DOHH2 (cell line): ENCODE measurements around the gene HSPB9.

ENCODE experiments used
- EZH2phosphoT487 ChIP-seq: fragments of 200-600 bp; sonication (generic); IDR thresholded peaks from 2 replicates; pipeline ENCODE4 v1.6.1; 2017; ENCODE audit warnings: borderline replicate concordance, mild to moderate bottlenecking, antibody characterized with exemption, low read length, moderate library complexity, mixed read lengths
- TF ChIP-seq, protein P1 (sequence below): fragments of 200-600 bp; sonication (generic); IDR thresholded peaks from one replicate; pipeline ENCODE4 v1.5.1; 2014; ENCODE audit warnings: antibody characterized with exemption, mild to moderate bottlenecking, low read depth, low read length; ENCODE audit not compliant: poor library complexity, severe bottlenecking

DNA sequence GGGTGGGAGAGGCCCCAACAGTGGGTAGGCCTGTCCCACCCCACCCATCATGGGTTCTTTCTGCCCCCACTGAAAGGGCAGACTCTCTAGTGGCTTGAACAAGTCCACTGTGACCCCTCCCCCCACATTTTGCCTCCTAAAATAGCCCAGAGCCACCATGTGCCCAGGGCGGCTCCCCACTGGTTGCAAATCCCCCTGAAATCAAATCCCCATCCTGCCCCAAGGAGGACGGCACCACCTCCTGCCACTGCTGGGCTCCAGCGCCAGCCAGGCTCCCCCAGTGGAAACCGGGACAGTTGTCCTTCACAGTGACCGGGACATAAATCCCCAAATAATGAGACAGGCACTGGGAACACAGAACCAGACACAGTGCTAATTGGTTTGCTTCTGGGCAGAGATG, 44.8 kb upstream of the HSPB9 start:
- TF ChIP-seq, protein P1, sequence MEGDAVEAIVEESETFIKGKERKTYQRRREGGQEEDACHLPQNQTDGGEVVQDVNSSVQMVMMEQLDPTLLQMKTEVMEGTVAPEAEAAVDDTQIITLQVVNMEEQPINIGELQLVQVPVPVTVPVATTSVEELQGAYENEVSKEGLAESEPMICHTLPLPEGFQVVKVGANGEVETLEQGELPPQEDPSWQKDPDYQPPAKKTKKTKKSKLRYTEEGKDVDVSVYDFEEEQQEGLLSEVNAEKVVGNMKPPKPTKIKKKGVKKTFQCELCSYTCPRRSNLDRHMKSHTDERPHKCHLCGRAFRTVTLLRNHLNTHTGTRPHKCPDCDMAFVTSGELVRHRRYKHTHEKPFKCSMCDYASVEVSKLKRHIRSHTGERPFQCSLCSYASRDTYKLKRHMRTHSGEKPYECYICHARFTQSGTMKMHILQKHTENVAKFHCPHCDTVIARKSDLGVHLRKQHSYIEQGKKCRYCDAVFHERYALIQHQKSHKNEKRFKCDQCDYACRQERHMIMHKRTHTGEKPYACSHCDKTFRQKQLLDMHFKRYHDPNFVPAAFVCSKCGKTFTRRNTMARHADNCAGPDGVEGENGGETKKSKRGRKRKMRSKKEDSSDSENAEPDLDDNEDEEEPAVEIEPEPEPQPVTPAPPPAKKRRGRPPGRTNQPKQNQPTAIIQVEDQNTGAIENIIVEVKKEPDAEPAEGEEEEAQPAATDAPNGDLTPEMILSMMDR: no peak
- TF ChIP-seq EZH2phosphoT487: no peak
